WTC11 (cell line): Measurements from ENCODE around the gene FSTL4. TPM values are rescaled to one million over a fixed set of nuclear protein-coding genes. Genes with fewer than 3 reads are reported as not detected.

ENCODE experiments used
- ATAC-seq: fragments of 200-7000 bp; cut with Tn5 transposase; 2 replicates; pipeline ENCODE4 v1.10.0; 2021; ENCODE audit warnings: mild to moderate bottlenecking, moderate library complexity
- CTCF ChIA-PET: fragments of 300-600 bp; sonication (Branson Sonifier 250); formaldehyde crosslinking; loops from one replicate; lab custom pipeline; 2021; ENCODE audit warnings: antibody characterized with exemption; lab: Charles Lee
- POLR2A ChIA-PET: fragments of 350-600 bp; sonication (Branson Sonifier 250); formaldehyde crosslinking; loops from one replicate; lab custom pipeline; 2021; ENCODE audit warnings: antibody characterized with exemption; lab: Charles Lee
- DNase-seq: peaks from one replicate; pipeline ENCODE4 v3.0.0; 2021; ENCODE audit warnings: low spot score
- H3K27ac Mint-ChIP-seq: 2 replicates; pipeline ENCODE4 v1.8.0; 2021; ENCODE audit warnings: mixed read lengths
- H3K27me3 Mint-ChIP-seq: 2 replicates; pipeline ENCODE4 v1.8.0; 2021; ENCODE audit warnings: low read depth, mild to moderate bottlenecking, moderate library complexity, mixed read lengths
- H3K36me3 Mint-ChIP-seq: 2 replicates; pipeline ENCODE4 v1.8.0; 2021; ENCODE audit warnings: mixed read lengths
- H3K4me1 Mint-ChIP-seq: 2 replicates; pipeline ENCODE4 v1.8.0; 2022; ENCODE audit warnings: mixed read lengths
- H3K4me3 Mint-ChIP-seq: 2 replicates; pipeline ENCODE4 v1.8.0; 2021; ENCODE audit warnings: mild to moderate bottlenecking, moderate library complexity, mixed read lengths
- H3K9me3 Mint-ChIP-seq: 2 replicates; pipeline ENCODE4 v1.8.0; 2021; ENCODE audit warnings: mixed read lengths
- ATF1 ChIP-seq: sonication (generic); formaldehyde crosslinking; IDR thresholded peaks from 2 replicates; pipeline ENCODE4 v1.8.1; 2023; ENCODE audit warnings: mild to moderate bottlenecking, moderate library complexity, missing genetic modification reagents
- EMX1 ChIP-seq: fragments of 250-450 bp; sonication (Bioruptor Pico); IDR thresholded peaks from 2 replicates; pipeline ENCODE4 v1.8.0; 2021; ENCODE audit warnings: mild to moderate bottlenecking
- FOXK1 ChIP-seq: sonication (generic); formaldehyde crosslinking; IDR thresholded peaks from 2 replicates; pipeline ENCODE4 v1.8.0; 2022; ENCODE audit warnings: mild to moderate bottlenecking, moderate library complexity, missing genetic modification reagents
- GABPB1 ChIP-seq: sonication (generic); formaldehyde crosslinking; IDR thresholded peaks from 2 replicates; pipeline ENCODE4 v1.8.1; 2023; ENCODE audit warnings: mild to moderate bottlenecking, missing genetic modification reagents
- NFATC4 ChIP-seq: fragments of 250-450 bp; sonication (Bioruptor Pico); IDR thresholded peaks from 2 replicates; pipeline ENCODE4 v1.9.0; 2021; ENCODE audit warnings: mild to moderate bottlenecking
- NFE2L1 ChIP-seq: sonication (generic); formaldehyde crosslinking; IDR thresholded peaks from 2 replicates; pipeline ENCODE4 v1.8.1; 2023; ENCODE audit warnings: missing genetic modification reagents
- RELA ChIP-seq: sonication (generic); formaldehyde crosslinking; IDR thresholded peaks from 2 replicates; pipeline ENCODE4 v1.8.1; 2022; ENCODE audit warnings: missing genetic modification reagents, mild to moderate bottlenecking, borderline replicate concordance
- SMAD3 ChIP-seq: sonication (generic); formaldehyde crosslinking; IDR thresholded peaks from 2 replicates; pipeline ENCODE4 v1.8.0; 2022; ENCODE audit warnings: missing genetic modification reagents, mild to moderate bottlenecking, borderline replicate concordance
- TEAD1 ChIP-seq: sonication (generic); formaldehyde crosslinking; IDR thresholded peaks from 2 replicates; pipeline ENCODE4 v1.8.0; 2022; ENCODE audit warnings: mild to moderate bottlenecking, missing genetic modification reagents
- ZNF138 ChIP-seq: sonication (generic); formaldehyde crosslinking; conservative IDR thresholded peaks from 2 replicates; pipeline ENCODE4 v1.8.1; 2022; ENCODE audit warnings: mild to moderate bottlenecking, moderate library complexity, missing genetic modification reagents
- total RNA-seq: library from RNA; stranded (reverse); gene quantifications from 3 replicates; pipeline ENCODE4 v1.2.3, GENCODE V29; 2021
- TF ChIP-seq, protein P1 (sequence below): sonication (generic); formaldehyde crosslinking; IDR thresholded peaks from 2 replicates; pipeline ENCODE4 v1.8.0; 2022; ENCODE audit warnings: mild to moderate bottlenecking, missing genetic modification reagents
- TF ChIP-seq, protein P2 (sequence below): sonication (generic); formaldehyde crosslinking; IDR thresholded peaks from 2 replicates; pipeline ENCODE4 v1.8.1; 2022; ENCODE audit warnings: low read depth, missing genetic modification reagents, borderline replicate concordance
- TF ChIP-seq, protein P3 (sequence below): sonication (generic); formaldehyde crosslinking; IDR thresholded peaks from 2 replicates; pipeline ENCODE4 v1.8.0; 2022; ENCODE audit warnings: mild to moderate bottlenecking, missing genetic modification reagents
- TF ChIP-seq, protein P4 (sequence below): sonication (generic); formaldehyde crosslinking; IDR thresholded peaks from 2 replicates; pipeline ENCODE4 v1.8.1; 2023; ENCODE audit warnings: mild to moderate bottlenecking, missing genetic modification reagents, moderate library complexity
- TF ChIP-seq, protein P5 (sequence below): sonication (generic); formaldehyde crosslinking; conservative IDR thresholded peaks from 2 replicates; pipeline ENCODE4 v1.8.1; 2023; ENCODE audit warnings: mild to moderate bottlenecking, low read depth, missing genetic modification reagents, moderate library complexity
- TF ChIP-seq, protein P6 (sequence below): sonication (generic); formaldehyde crosslinking; conservative IDR thresholded peaks from 2 replicates; pipeline ENCODE4 v1.8.1; 2022; ENCODE audit warnings: mild to moderate bottlenecking, missing genetic modification reagents
- TF ChIP-seq, protein P7 (sequence below): sonication (generic); formaldehyde crosslinking; IDR thresholded peaks from 2 replicates; pipeline ENCODE4 v1.8.1; 2022; ENCODE audit warnings: low read depth, mild to moderate bottlenecking, moderate library complexity, missing genetic modification reagents, borderline replicate concordance
- TF ChIP-seq, protein P8 (sequence below): sonication (generic); formaldehyde crosslinking; IDR thresholded peaks from 2 replicates; pipeline ENCODE4 v1.8.1; 2022; ENCODE audit warnings: mild to moderate bottlenecking, missing genetic modification reagents, moderate library complexity, borderline replicate concordance

The FSTL4 gene
- total RNA-seq, 1 experiment from 2014 or later = 6.1 TPM

DNA sequence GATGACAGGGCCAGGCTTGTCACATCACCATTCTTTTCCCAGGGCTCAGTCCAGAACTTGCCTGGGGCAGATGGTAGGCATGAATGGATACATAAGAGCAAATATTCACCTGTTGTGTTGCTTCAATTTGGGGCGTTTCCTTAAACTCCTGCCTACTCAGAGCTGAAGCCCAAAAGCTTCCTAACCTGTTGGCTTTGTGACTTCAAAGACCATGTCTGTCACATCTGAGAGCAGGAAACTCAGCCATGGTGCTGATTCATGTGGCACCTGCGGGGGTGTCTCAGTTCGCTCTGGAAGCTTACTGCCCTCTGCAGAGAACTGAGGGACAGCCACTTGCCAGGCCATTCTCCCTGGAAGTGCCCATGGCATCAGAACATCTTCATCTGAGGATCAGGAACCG is 313.9 kb downstream of the FSTL4 start:
- CTCF ChIA-PET = interaction anchor here (0.9 kb wide), 1 partner anchor 125 kb away, joined by 4 read pairs; no protein-coding TSS in a partner anchor
- no peak for ATAC-seq
- H3K36me3 Mint-ChIP-seq = no peaks in the 10 kb centered on the region
- TF ChIP-seq, protein P1, sequence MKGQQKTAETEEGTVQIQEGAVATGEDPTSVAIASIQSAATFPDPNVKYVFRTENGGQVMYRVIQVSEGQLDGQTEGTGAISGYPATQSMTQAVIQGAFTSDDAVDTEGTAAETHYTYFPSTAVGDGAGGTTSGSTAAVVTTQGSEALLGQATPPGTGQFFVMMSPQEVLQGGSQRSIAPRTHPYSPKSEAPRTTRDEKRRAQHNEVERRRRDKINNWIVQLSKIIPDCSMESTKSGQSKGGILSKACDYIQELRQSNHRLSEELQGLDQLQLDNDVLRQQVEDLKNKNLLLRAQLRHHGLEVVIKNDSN (CRISPR knock-in tag) = no peak
- TF ChIP-seq, protein P2, sequence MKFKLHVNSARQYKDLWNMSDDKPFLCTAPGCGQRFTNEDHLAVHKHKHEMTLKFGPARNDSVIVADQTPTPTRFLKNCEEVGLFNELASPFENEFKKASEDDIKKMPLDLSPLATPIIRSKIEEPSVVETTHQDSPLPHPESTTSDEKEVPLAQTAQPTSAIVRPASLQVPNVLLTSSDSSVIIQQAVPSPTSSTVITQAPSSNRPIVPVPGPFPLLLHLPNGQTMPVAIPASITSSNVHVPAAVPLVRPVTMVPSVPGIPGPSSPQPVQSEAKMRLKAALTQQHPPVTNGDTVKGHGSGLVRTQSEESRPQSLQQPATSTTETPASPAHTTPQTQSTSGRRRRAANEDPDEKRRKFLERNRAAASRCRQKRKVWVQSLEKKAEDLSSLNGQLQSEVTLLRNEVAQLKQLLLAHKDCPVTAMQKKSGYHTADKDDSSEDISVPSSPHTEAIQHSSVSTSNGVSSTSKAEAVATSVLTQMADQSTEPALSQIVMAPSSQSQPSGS = no peak
- TF ChIP-seq NFE2L1 (CRISPR knock-in tag) = no peak
- TF ChIP-seq RELA (CRISPR knock-in tag) = no peak
- no peak for TF ChIP-seq ATF1 (CRISPR knock-in tag)
- TF ChIP-seq, protein P3, sequence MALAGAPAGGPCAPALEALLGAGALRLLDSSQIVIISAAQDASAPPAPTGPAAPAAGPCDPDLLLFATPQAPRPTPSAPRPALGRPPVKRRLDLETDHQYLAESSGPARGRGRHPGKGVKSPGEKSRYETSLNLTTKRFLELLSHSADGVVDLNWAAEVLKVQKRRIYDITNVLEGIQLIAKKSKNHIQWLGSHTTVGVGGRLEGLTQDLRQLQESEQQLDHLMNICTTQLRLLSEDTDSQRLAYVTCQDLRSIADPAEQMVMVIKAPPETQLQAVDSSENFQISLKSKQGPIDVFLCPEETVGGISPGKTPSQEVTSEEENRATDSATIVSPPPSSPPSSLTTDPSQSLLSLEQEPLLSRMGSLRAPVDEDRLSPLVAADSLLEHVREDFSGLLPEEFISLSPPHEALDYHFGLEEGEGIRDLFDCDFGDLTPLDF (CRISPR knock-in tag) = no peak
- no peak for TF ChIP-seq SMAD3 (CRISPR knock-in tag)
- TF ChIP-seq, protein P4, sequence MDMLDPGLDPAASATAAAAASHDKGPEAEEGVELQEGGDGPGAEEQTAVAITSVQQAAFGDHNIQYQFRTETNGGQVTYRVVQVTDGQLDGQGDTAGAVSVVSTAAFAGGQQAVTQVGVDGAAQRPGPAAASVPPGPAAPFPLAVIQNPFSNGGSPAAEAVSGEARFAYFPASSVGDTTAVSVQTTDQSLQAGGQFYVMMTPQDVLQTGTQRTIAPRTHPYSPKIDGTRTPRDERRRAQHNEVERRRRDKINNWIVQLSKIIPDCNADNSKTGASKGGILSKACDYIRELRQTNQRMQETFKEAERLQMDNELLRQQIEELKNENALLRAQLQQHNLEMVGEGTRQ = no peak
- TF ChIP-seq TEAD1 (CRISPR knock-in tag) = no peak
- TF ChIP-seq, protein P5, sequence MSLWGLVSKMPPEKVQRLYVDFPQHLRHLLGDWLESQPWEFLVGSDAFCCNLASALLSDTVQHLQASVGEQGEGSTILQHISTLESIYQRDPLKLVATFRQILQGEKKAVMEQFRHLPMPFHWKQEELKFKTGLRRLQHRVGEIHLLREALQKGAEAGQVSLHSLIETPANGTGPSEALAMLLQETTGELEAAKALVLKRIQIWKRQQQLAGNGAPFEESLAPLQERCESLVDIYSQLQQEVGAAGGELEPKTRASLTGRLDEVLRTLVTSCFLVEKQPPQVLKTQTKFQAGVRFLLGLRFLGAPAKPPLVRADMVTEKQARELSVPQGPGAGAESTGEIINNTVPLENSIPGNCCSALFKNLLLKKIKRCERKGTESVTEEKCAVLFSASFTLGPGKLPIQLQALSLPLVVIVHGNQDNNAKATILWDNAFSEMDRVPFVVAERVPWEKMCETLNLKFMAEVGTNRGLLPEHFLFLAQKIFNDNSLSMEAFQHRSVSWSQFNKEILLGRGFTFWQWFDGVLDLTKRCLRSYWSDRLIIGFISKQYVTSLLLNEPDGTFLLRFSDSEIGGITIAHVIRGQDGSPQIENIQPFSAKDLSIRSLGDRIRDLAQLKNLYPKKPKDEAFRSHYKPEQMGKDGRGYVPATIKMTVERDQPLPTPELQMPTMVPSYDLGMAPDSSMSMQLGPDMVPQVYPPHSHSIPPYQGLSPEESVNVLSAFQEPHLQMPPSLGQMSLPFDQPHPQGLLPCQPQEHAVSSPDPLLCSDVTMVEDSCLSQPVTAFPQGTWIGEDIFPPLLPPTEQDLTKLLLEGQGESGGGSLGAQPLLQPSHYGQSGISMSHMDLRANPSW (CRISPR knock-in tag) = no peak
- no peak for TF ChIP-seq GABPB1
- TF ChIP-seq, protein P6, sequence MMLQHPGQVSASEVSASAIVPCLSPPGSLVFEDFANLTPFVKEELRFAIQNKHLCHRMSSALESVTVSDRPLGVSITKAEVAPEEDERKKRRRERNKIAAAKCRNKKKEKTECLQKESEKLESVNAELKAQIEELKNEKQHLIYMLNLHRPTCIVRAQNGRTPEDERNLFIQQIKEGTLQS (CRISPR knock-in tag) = no peak
- TF ChIP-seq EMX1 (CRISPR knock-in tag) = no peak
- no peak for TF ChIP-seq FOXK1 (CRISPR knock-in tag)
- TF ChIP-seq, protein P7, sequence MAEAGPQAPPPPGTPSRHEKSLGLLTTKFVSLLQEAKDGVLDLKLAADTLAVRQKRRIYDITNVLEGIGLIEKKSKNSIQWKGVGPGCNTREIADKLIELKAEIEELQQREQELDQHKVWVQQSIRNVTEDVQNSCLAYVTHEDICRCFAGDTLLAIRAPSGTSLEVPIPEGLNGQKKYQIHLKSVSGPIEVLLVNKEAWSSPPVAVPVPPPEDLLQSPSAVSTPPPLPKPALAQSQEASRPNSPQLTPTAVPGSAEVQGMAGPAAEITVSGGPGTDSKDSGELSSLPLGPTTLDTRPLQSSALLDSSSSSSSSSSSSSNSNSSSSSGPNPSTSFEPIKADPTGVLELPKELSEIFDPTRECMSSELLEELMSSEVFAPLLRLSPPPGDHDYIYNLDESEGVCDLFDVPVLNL (CRISPR knock-in tag) = no peak
- no peak for TF ChIP-seq NFATC4 (CRISPR knock-in tag)
- no peak for TF ChIP-seq ZNF138 (CRISPR knock-in tag)
- TF ChIP-seq, protein P8, sequence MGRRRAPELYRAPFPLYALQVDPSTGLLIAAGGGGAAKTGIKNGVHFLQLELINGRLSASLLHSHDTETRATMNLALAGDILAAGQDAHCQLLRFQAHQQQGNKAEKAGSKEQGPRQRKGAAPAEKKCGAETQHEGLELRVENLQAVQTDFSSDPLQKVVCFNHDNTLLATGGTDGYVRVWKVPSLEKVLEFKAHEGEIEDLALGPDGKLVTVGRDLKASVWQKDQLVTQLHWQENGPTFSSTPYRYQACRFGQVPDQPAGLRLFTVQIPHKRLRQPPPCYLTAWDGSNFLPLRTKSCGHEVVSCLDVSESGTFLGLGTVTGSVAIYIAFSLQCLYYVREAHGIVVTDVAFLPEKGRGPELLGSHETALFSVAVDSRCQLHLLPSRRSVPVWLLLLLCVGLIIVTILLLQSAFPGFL (CRISPR knock-in tag) = no peak
- TF ChIP-seq, all 79 proteins: peak for 0
- H3K9me3 Mint-ChIP-seq = no peaks in the 10 kb centered on the region
- no peaks in the 10 kb centered on the region; the same call in 1 of the 2 replicates for H3K4me1 Mint-ChIP-seq
- POLR2A ChIA-PET = no interaction called here
- H3K27me3 Mint-ChIP-seq = no peaks in the 10 kb centered on the region
- H3K4me3 Mint-ChIP-seq = no peak overlapping the region
- no peak overlapping the region for H3K27ac Mint-ChIP-seq
- DNase-seq = no peak
